Ovary (tissue), 9 donors: ENCODE measurements around the gene ANOS1. TPM values are rescaled to one million over a fixed set of nuclear protein-coding genes. Genes with fewer than 3 reads are reported as not detected.

ENCODE experiments used
- DNase-seq, 5 donors: peaks; one replicate each; pipeline ENCODE4 v3.0.0-alpha.2; 2019 to 2020
- H3K27ac ChIP-seq, 2 donors: fragments of 200-600 bp; one replicate each; pipeline versions ENCODE4 v1.5.1 to v1.8.0; 2019 to 2022
- H3K27me3 ChIP-seq: fragments of 200-600 bp; one replicate; pipeline ENCODE4 v1.8.0; 2022
- H3K36me3 ChIP-seq: fragments of 200-600 bp; sonication (generic); one replicate; pipeline ENCODE4 v1.5.1; 2019
- H3K4me1 ChIP-seq: one replicate; pipeline ENCODE4 v1.8.1; 2013; ENCODE audit warnings: mild to moderate bottlenecking, moderate library complexity; ENCODE audit not compliant: insufficient read depth
- H3K4me3 ChIP-seq: fragments of 200-600 bp; sonication (generic); one replicate; pipeline ENCODE4 v1.5.1; 2017
- H3K9me3 ChIP-seq, 2 donors: fragments of 200-600 bp in 1 of 2; sonication (generic) in 1 of 2; one replicate each; pipeline versions ENCODE4 v1.5.1 to v1.8.1; 2013 to 2019; ENCODE audit warnings: mild to moderate bottlenecking in 1 of 2, moderate library complexity in 1 of 2
- EP300 ChIP-seq: sonication (generic); formaldehyde crosslinking; IDR thresholded peaks from one replicate; pipeline ENCODE4 v1.6.1; 2017; ENCODE audit warnings: antibody characterized with exemption
- POLR2A ChIP-seq: fragments of 450-650 bp; IDR thresholded peaks from one replicate; pipeline ENCODE4 v1.6.1; 2017; ENCODE audit warnings: antibody characterized with exemption, mild to moderate bottlenecking, moderate library complexity
- WGBS, 3 donors: extraction: QIAGEN DNeasy Blood & Tissue Kit in 1 of 3; methylation state at CpG; one replicate each; pipeline versions ENCODE4 v1.1.5 to v1.1.7; 2013 to 2017; 5-methylcytosine and 5-hydroxymethylcytosine counted together
- intact Hi-C, 4 donors: fragments of 100-400 bp; cut with DNase I; formaldehyde crosslinking; loops; one replicate each; pipeline versions ENCODE4 v1.11.0 to v1.15.1; 2022 to 2023
- polyA plus RNA-seq, 2 donors: library from polyadenylated mRNA; stranded (reverse); fragments of 200-250 nt in 1 of 2; fragments of 350-450 nt in 1 of 2; fragmentation: Illumina TruSeq in 1 of 2; extraction: RNeasy Lipid Tissue Mini Kit (QIAGEN cat#74804) in 1 of 2; gene quantifications; one replicate each; pipeline ENCODE4 v1.2.3, GENCODE V29; 2013 to 2014
- total RNA-seq, 7 donors: library from RNA; depleted of rRNA in 2 of 7; stranded (reverse); fragments of >200 nt in 2 of 7; fragmentation: NEBNext Ultra II Directional in 3 of 7; extraction: Animal tissue kit (Norgen Biotek cat#: 25700) in 3 of 7; gene quantifications; one replicate each; pipeline versions ENCODE4 v1.1.0 to v1.2.4, GENCODE V29; 2016 to 2023
- TF ChIP-seq, protein P1 (sequence below), 3 donors: fragments of 450-650 bp in 2 of 3; fragments of 200-600 bp in 1 of 3; IDR thresholded peaks; one replicate each; pipeline versions ENCODE4 v1.5.1 to v1.8.0; 2016 to 2022; ENCODE audit warnings: antibody characterized with exemption in 3 of 3, mild to moderate bottlenecking in 1 of 3
- donor health status: DM: no; HTN: no; CAD: no; lungs with moderate emphysema.
- donor health status: DM: no; HTN: no; CAD: no.
- donor health status: Bipolar disorder and iron deficiency.
- donor health status: DM: yes; HTN: yes; CAD: no.
- donor health status: DM: no; HTN: no; CAD: no.
- donor health status: DM: yes; HTN: yes; CAD: no.

The ANOS1 gene
- total and polyA plus RNA-seq, 9 donors: 0.13 to 6.2 (median 0.85) TPM; not detected in 1

GRCh38 chrX:8673201-8673600, 58.7 kb downstream of the ANOS1 start:
- DNase-seq: no peak
- no peaks in the 10 kb centered on the region for H3K4me1 ChIP-seq
- no peak overlapping the region for H3K4me3 ChIP-seq
- 54 to 61% (median 59%) methylated on average over 5 of the region's 5 CpGs for WGBS, 3 donors
- no peaks in the 10 kb centered on the region for H3K9me3 ChIP-seq
- H3K36me3 ChIP-seq: no peaks in the 10 kb centered on the region
- no peak for TF ChIP-seq EP300
- no peak for TF ChIP-seq POLR2A
- TF ChIP-seq, protein P1, sequence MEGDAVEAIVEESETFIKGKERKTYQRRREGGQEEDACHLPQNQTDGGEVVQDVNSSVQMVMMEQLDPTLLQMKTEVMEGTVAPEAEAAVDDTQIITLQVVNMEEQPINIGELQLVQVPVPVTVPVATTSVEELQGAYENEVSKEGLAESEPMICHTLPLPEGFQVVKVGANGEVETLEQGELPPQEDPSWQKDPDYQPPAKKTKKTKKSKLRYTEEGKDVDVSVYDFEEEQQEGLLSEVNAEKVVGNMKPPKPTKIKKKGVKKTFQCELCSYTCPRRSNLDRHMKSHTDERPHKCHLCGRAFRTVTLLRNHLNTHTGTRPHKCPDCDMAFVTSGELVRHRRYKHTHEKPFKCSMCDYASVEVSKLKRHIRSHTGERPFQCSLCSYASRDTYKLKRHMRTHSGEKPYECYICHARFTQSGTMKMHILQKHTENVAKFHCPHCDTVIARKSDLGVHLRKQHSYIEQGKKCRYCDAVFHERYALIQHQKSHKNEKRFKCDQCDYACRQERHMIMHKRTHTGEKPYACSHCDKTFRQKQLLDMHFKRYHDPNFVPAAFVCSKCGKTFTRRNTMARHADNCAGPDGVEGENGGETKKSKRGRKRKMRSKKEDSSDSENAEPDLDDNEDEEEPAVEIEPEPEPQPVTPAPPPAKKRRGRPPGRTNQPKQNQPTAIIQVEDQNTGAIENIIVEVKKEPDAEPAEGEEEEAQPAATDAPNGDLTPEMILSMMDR (IDR thresholded peaks at IDR 0.05): no peak
- intact Hi-C loops: no loop called here
- H3K27ac ChIP-seq: no peak overlapping the region
- H3K27me3 ChIP-seq: no peaks in the 10 kb centered on the region

- no peak overlapping the region for H3K4me3 ChIP-seq
- H3K9me3 ChIP-seq: no peaks in the 10 kb centered on the region
- no peaks in the 10 kb centered on the region for H3K27me3 ChIP-seq
- DNase-seq: no peak
- TF ChIP-seq POLR2A: no peak
- TF ChIP-seq EP300: no peak
- TF ChIP-seq, protein P1 (IDR thresholded peaks at IDR 0.05): no peak
- no peaks in the 10 kb centered on the region for H3K36me3 ChIP-seq
- intact Hi-C loops: no loop called here
- 45 to 73% (median 56%) methylated on average over 2 of the region's 2 CpGs for WGBS, 3 donors
- H3K27ac ChIP-seq: no peak overlapping the region
- H3K4me1 ChIP-seq: no peaks in the 10 kb centered on the region
Measured at GRCh38 chrX:8672176-8672575, 59.8 kb downstream of the ANOS1 start.

DNA sequence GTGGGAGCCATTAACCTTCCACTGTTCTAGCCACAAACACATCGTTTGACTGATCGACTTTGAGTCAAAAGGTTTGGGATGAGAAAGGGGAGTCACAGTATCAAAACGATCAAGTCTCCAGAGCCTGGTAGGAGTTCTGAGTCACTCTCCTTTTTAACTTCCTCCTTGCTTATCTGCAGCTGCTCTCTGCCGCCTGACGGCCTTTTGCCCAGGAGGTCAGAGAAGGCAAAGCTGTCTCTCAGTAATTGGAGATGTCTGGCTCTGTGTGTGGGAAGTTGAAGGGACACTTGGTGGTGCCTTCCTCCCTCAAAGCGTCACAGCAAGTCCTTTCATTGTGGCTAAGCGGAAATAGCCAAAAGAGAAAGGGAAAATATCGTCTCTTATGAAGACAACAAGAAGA, 63.1 kb downstream of the ANOS1 start:
- no peaks in the 10 kb centered on the region for H3K36me3 ChIP-seq
- no peak overlapping the region for H3K4me3 ChIP-seq
- no peaks in the 10 kb centered on the region for H3K27me3 ChIP-seq
- H3K9me3 ChIP-seq: peaks cover 0 to 3% of the 10 kb centered on the region in 2 donors
- no peak for DNase-seq
- TF ChIP-seq EP300 (no peak), POLR2A (no peak)
- TF ChIP-seq, protein P1 (IDR thresholded peaks at IDR 0.05): no peak
- no peak overlapping the region for H3K27ac ChIP-seq
- WGBS, 3 donors: 46 to 50% (median 50%) methylated on average over 8 of the region's 8 CpGs
- intact Hi-C loops: no loop called here
- H3K4me1 ChIP-seq: no peaks in the 10 kb centered on the region

- H3K4me1 ChIP-seq: no peaks in the 10 kb centered on the region
- intact Hi-C loops: no loop called here
- 20 to 32% (median 31%) methylated on average over 1 of the region's 1 CpG for WGBS, 3 donors
- H3K36me3 ChIP-seq: no peaks in the 10 kb centered on the region
- no peaks in the 10 kb centered on the region for H3K27me3 ChIP-seq
- no peak for DNase-seq
- no peak overlapping the region for H3K27ac ChIP-seq
- peaks cover 0 to 3% of the 10 kb centered on the region in 2 donors for H3K9me3 ChIP-seq
- TF ChIP-seq EP300: no peak
- TF ChIP-seq, protein P1 (IDR thresholded peaks at IDR 0.05): no peak
- TF ChIP-seq POLR2A: no peak
- H3K4me3 ChIP-seq: no peak overlapping the region
Measured at GRCh38 chrX:8663325-8663724, 68.6 kb downstream of the ANOS1 start.
